Esophagus muscularis mucosa (tissue), 3 donors: ENCODE measurements around the gene OMA1.

Experiments
- POLR2A ChIP-seq: fragments of 450-650 bp; IDR thresholded peaks from one replicate; pipeline ENCODE4 v1.6.1; 2017; ENCODE audit warnings: antibody characterized with exemption, moderate library complexity, mild to moderate bottlenecking, low read depth
- POLR2AphosphoS5 ChIP-seq, 2 donors: sonication (generic); formaldehyde crosslinking; IDR thresholded peaks; one replicate each; pipeline ENCODE4 v1.6.1; 2017; ENCODE audit warnings: antibody characterized with exemption in 2 of 2
- TF ChIP-seq, protein P1 (sequence below), 3 experiments: fragments of 200-600 bp in 2 of 3; fragments of 450-650 bp in 1 of 3; sonication (generic) in 2 of 3; IDR thresholded peaks; one replicate each; pipeline ENCODE4 v1.5.1; 2017 to 2019; ENCODE audit warnings: antibody characterized with exemption in 3 of 3, mild to moderate bottlenecking in 2 of 3, moderate library complexity in 1 of 3

DNA sequence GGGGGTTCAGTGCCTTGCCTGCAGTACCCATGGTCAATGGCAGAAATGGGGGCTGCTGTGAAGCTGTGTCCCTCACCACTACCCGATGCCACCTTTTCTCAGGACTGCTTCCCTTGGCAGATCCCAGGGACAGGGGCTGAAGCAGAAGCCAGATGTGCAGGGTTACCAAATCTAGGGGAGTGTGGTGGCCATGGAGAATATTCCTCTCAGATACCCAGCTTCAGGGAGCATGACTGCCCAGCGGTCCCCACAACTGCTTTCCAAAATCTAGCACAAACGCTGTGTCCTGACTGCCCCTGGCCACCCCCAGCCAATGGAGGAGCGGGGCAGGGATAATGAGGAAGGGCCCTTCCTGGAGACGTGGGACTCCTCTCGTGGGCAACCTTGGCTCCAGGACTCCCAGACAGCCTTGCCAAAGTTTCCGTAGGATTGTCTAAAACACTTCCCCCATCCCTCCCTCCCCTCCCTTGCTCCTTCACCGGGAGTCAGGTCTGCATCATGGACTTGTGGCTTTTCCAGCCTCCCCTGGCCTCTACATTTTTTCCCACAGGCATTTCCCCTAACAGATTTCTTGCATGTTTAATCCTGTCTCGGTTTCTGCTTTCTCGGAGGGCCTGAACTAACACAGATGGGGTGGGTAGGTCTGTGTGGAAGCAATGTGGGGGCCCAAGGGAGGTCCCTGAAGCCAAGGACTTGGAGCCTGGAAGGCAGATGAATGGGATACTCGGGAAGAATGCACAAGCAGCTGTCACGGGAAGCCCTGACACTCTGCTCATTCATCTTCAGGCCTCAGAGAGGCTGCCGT, 80.5 kb downstream of the OMA1 start:
- TF ChIP-seq, protein P1, sequence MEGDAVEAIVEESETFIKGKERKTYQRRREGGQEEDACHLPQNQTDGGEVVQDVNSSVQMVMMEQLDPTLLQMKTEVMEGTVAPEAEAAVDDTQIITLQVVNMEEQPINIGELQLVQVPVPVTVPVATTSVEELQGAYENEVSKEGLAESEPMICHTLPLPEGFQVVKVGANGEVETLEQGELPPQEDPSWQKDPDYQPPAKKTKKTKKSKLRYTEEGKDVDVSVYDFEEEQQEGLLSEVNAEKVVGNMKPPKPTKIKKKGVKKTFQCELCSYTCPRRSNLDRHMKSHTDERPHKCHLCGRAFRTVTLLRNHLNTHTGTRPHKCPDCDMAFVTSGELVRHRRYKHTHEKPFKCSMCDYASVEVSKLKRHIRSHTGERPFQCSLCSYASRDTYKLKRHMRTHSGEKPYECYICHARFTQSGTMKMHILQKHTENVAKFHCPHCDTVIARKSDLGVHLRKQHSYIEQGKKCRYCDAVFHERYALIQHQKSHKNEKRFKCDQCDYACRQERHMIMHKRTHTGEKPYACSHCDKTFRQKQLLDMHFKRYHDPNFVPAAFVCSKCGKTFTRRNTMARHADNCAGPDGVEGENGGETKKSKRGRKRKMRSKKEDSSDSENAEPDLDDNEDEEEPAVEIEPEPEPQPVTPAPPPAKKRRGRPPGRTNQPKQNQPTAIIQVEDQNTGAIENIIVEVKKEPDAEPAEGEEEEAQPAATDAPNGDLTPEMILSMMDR (IDR thresholded peaks at IDR 0.05): no peak
- no peak for TF ChIP-seq POLR2A
- TF ChIP-seq POLR2AphosphoS5 (IDR thresholded peaks at IDR 0.05): no peak
